NCI-H187 treated with DMSO at 0.1 percent for 48 hours (cell line): ENCODE measurements around the gene SYT2.
"Not testable (repeated sequence)": the region's sequence is repeated elsewhere in the genome, so short reads cannot be mapped to it uniquely, and the experiment has no call there.

Experiments
- DNase-seq: peaks from one replicate; lab custom pipeline; 2025; lab: John Stamatoyannopoulos, UW

The SYT2 gene

DNA sequence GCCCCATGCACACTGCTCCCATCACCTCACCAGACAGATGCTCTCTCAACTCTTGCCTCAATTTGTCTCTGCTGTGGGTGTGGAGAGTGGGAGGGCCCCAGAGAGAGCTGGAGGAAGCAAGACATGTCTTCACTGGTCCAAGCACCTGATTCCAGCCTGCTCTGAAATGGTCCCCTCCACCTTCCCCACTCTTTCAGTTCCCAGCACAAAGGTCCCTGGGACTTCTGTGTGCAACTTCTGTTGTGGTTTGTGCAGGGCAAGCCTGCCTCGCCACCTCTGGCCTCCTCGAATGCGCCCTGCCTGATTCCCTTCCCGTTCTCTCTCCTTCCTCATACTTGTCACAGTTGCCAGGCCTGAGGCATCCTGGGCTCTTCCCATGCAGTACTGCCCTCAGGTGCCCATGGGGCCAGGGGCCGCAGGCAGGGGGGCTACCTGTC, 119.3 kb downstream of the SYT2 start:
- no peak for DNase-seq

DNA sequence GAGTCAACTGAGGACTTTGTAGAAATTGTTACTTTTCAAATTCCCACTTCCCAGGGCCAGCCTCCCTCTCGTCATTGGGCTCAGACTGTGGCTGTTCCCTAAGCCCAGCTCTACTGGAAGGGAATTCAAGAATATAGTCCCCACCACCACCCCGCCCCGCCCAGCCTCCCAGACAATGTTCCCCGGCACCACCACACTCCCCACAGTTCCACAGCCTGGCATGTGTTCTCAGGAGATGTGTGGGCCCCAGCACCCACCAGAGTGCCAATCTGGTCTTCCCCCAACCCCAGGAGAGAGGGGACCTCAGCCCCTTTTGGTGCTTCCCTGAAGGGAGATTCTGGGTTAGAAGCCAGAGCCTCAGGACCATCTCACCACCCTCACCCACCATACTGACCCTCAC, 120.1 kb downstream of the SYT2 start:
- no peak for DNase-seq

DNA sequence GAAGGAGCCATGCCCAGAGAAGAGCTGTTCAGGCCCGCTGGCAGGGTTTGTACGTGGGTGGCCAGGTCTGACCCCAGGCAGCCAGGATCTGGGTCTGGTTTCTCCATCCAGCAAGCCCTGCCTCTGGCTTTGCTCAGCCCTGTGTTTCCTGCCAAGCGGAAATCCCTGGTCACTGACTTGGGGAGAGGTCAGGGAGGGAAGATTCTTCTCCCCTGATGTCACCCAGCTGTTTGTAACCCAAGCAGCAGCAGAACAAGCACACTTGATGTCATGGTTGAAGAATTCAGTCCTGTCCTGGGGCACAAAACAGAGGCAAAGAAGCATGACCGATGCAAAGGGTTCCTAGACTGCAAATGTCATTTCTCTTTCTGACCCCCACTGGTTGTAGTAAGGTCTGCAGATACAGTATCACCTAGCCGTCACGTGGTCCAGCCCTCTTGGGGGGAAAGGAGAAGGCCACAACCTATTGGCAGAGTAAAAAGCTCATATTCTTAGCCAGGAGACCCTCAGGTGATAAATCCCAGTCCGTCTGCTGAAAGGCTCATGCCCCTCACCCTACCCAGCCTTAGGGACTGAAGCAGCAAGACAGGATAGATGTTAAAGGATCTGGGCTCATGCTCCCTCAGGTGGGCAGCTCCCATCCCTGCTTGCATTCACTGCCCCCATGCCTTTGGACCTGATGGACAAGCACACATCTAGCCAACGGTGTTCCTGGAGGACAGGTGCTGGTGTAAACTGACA, 120.9 kb downstream of the SYT2 start:
- DNase-seq, result no peak

DNA sequence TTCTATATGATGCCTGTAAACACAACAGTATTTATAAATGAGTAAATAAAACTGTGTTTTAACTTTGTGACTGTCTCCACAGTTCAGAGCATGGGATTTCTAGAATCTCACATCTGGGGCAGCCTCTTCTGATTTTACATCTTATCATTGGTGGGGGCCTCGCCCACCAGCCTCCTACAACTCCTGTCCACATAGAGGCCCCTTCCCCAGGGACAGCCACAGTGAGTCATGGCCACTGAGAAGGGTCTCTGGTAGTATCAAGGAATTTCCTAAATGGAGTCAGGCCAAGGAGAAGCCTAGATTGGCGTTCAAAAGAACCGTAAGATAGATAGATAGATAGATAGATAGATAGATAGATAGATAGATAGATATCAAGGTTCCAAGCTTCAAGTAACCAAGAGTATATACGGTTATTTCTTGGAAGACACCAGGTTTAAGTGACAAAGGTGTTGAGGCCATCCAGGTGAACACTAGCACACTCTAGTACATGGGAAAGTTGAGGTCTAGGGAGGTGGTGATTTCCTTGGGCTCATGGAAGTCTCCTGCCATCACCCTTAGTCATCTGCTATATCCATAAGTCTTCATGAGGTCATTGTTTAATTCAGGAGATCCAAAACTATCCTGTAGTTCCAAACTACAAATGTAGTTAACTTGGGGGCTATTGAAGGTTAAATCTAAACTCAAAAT, 121.6 kb downstream of the SYT2 start:
- no peak for DNase-seq

DNA sequence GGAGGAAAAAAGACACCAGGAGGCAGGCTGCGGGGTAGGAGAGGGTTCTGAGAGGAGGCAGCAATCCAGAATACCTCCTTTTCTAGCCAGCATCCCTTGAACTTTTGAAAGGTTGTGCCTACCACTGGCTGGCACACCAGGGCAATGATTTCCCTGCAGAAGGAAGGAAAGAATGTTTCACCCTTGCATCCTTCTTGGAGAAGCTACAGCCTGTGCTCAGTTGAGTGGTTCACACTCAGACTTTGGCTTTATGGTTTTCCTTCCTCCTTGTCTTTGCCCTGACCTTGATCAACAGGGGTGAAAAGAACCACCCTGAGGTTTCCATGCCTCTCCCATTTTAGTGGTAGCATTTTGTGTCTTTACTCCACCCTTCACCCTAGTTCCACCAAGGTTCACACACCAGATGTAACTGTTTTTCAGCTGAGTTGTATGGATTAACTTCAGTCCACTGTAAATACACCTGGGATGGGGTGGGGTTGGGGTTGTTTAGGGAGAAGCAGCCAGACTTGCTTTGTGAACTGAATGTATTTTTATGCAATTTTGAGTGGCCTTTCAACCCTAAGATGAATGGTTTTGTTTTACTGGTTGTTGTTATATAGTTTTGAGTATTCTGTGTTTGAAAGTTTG, 122.3 kb downstream of the SYT2 start:
- no peak for DNase-seq

GRCh38 chr1:202586871-202587270, 123.4 kb downstream of the SYT2 start:
- no peak for DNase-seq

DNA sequence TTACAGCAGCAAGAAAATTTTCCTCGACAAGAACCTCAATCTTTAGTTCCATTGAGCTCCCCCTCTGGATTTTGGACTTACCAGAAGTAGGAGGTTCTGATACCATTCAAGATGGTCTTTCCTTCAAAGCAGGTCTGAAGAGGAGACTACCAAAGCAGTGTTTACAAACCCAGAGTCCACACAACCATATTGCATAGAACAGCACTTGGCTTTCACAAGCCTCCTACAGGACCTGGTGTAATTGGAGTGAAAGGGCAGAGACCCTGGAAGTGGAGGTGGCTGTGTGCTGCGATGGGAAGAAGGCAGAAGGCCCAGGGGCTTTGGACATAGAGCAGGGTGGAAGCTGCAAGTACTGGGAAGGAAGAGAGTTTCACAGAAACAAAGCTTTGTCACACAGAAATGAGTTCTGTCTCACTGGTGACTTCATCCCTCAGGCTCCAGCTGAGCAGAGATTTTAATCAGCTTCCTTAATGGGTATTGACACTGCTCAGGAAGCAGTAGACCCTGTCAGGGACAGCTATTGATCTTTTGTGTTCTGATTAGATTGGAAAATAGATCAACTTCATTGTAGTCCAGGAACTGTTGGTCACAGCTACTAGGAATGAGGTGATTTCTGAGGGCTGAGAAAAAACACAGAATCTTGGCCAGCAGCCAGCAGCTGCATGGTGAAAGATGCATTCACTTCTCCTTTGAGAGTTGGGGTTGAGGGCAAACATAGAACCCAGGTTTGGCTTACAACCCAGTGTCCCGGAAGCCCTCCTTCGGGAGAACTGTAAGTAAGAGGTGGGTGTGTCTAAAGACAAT, 124.0 kb downstream of the SYT2 start:
- no peak for DNase-seq

DNA sequence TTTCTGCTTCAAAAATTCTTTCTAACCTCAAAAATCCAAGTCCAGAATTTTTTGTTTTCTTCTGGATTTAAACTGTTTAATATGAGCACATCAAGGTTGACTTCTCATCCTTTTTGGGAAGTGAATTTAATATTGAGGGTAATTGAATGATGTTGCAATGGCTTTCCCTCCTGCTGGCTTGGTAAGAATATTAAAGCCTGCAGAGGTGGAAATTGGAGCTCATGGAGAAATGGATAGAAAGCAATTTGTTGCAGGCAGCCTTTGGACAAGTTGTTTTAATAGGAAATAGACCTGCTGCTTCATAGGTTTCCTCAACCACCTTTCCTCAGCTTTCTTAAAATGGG, 124.7 kb downstream of the SYT2 start:
- no peak for DNase-seq

DNA sequence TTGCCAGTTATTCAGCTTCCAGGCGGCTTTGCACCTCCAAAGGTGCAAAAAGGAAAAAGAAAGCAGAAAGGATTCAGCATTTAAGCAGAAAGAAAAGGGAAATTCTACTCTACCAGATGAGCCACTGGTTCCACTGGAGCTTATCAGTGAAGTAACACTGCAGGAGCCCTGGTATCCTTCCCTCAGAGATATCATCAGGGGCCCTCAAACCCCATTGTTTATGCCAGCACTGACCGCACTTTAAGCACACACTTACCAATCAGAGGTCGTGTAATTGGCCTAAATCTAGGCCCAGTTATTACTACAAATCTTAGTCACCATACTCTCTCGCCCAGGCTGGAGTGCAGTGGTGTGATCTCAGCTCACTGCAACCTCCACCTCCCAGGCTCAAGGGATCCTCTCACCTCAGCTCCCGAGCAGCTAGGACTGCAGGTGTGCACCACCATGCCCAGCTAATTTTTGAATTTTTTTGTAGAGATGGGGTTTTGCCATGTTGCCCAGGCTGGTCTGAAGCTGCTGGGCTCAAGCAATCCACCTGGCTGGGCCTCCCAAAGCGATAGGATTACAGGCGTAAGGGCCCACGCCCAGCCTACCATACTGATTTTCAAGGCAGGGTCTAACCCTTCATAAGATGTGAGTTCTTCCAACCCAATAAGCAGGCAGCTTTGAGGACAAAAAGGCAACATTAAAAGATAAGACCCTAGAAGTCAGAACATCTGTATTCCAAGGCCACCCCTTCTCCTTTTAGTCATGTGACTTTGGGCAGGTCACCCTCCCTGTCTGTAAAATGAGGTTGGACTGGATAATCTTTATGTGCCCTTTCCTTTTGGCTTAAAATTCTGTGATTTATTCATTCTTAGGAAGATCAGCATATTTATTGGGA, 125.3 kb downstream of the SYT2 start:
- DNase-seq, result no peak

DNA sequence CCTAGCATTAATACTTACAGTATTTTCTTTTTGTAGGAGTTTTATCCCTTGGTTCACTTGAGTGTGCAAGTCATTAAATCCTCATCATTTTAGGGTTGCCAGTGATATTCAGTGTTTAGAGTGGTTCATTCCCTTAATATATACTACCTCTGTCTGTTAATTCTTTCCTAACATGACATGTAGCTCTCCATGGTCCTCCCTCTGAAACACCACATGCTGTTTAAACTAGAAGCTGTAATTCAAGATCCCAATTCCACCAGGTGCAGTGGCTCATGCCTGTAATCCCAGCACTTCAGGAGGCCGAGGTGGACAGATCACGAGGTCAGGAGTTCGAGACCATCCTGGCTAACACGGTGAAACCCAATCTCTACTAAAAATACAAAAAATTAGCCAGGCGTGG, 127.9 kb downstream of the SYT2 start:
- DNase-seq, result not testable (repeated sequence)

DNA sequence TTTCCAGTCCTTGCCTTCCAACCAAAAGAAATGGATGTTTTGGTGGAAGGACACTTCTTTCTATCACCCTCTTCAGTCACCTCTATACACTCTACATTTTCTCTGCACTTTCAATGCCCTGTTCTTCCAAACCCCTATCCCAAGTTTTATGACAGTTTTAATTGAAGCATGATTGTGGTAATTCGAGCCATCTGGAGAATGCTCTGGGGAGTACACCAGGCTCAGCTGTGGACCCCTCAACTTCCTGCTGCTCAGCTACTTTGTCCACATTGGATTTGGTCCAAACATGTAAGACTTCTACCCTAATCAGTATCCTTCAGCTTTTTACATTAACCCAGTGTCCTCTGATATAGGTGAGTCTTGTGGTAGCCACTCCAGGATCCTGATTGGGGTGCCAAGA, 129.6 kb downstream of the SYT2 start:
- DNase-seq, result no peak

- DNase-seq, result no peak
Observed at GRCh38 chr1:202579806-202580205, 130.4 kb downstream of the SYT2 start.

DNA sequence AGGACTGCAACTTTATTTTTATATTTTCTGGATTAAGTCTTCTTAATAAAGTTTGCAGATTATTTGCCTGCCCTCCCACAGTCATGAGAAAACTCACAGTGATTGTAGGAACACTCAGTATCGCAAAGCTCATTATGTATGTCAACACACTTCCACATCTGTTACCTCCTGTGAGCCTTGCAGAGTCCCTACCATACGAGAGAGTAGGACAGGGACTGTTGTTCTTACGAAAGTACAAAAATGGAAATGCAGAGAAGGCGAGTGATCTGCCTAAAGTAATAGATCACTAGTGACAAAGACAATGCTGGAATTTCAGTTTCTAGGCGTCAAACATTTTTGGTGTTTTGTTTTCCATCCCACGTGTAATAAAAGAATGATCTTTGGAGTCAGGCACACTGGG, 131.7 kb downstream of the SYT2 start:
- no peak for DNase-seq

GRCh38 chr1:202578001-202578504, 132.2 kb downstream of the SYT2 start:
- no peak for DNase-seq

- no peak for DNase-seq
Observed at GRCh38 chr1:202577381-202577780, 132.9 kb downstream of the SYT2 start.

GRCh38 chr1:202576816-202577215, 133.4 kb downstream of the SYT2 start:
- no peak for DNase-seq

- no peak for DNase-seq
Observed at GRCh38 chr1:202575918-202576653, 134.2 kb downstream of the SYT2 start.

DNA sequence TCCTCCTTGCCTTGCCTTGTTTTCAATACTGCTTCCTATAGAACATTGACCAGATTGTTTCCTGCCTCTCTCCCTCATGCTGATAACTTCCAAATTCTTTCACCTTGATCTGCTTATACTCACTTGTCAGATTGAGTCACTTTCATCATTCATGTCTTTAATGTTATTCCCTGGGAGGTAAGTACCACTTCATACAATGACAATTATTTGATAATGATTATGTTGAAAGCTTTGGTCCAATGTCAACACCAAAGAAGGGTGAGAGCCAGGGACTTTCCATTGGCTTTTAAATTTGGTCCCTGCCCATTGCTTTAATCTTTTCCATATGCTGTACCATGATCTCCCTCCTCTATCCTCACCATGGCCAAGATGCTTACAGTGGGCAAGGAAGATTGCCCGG, 137.4 kb downstream of the SYT2 start:
- no peak for DNase-seq

GRCh38 chr1:202571719-202572339, 138.4 kb downstream of the SYT2 start:
- DNase-seq, result no peak
